GM12875 (cell line): ENCODE results near the gene SPEN.

ENCODE experiments used
- H3K4me3 ChIP-seq: one replicate; pipeline ENCODE4 v1.5.1; 2011; ENCODE audit warnings: low read depth, low read length, control low read depth
- CTCF ChIP-seq: IDR thresholded peaks from 2 replicates; pipeline ENCODE4 v1.5.1; 2011; ENCODE audit warnings: low read depth, mild to moderate bottlenecking, control low read depth, inconsistent platforms, low read length, moderate library complexity, borderline replicate concordance; ENCODE audit not compliant: insufficient read depth

Gene SPEN

GRCh38 chr1:15958793-15959192 is 111.3 kb downstream of the SPEN start:
- no peak overlapping the region for H3K4me3 ChIP-seq

GRCh38 chr1:15959424-15959823 is 111.9 kb downstream of the SPEN start:
- H3K4me3 ChIP-seq = no peak overlapping the region
- no peak for TF ChIP-seq CTCF

More at GRCh38 chr1:15958793-15959192, 111.3 kb downstream of the SPEN start:
- no peak for TF ChIP-seq CTCF

GRCh38 chr1:15959827-15960446 is 112.4 kb downstream of the SPEN start:
- no peak overlapping the region for H3K4me3 ChIP-seq
- TF ChIP-seq CTCF = no peak

- H3K4me3 ChIP-seq = no peak overlapping the region
- TF ChIP-seq CTCF = no peak
These were observed 113.3 kb downstream of the SPEN start for GRCh38 chr1:15960808-15961207.

GRCh38 chr1:15961492-15961891 is 114.0 kb downstream of the SPEN start:
- TF ChIP-seq CTCF = no peak

GRCh38 chr1:15962176-15962575 is 114.7 kb downstream of the SPEN start:
- TF ChIP-seq CTCF = no peak
- no peak overlapping the region for H3K4me3 ChIP-seq

More at GRCh38 chr1:15961492-15961891, 114.0 kb downstream of the SPEN start:
- H3K4me3 ChIP-seq = no peak overlapping the region

- no peak for TF ChIP-seq CTCF
- no peak overlapping the region for H3K4me3 ChIP-seq
These were observed 115.3 kb downstream of the SPEN start for GRCh38 chr1:15962671-15963362.
